ENCODE results near the gene BCAS3.

DNA sequence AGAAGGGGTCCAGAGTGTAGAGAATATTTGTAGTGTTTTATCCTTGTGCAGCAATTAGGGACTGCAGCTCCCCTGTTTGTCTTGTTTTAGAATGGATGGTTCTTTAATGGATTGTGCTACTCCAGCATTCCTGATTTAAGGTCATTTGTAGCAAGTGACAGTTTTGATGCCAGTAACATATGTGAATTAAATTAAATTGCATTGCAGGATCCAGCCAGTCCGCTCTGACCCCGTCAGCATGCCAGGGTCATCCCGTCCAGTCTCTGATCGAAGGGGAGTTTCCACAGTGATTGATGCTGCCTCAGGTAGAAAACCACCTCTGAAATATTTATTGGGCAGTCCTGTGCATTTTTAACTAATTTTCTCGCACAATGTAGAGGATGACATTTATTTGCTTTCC lies 406.6 kb downstream of the BCAS3 start:
- no peak for TF ChIP-seq POLR2A (IDR thresholded peaks at IDR 0.05; ENCODE audit: low read length)
- TF ChIP-seq GATA1 (IDR thresholded peaks at IDR 0.05; ENCODE audit: low read depth, low read length), result no peak

All from erythroblast (primary cell).